HG03457 (cell line): ENCODE data around the gene DYNC1LI2.
"Not testable (repeated sequence)": the region's sequence is repeated elsewhere in the genome, so short reads cannot be mapped to it uniquely, and the experiment has no call there.

Source experiments
- ATAC-seq: cut with Tn5 transposase; IDR thresholded peaks from one replicate; pipeline ENCODE4 v1.9.1; 2021; ENCODE audit warnings: moderate number of reproducible peaks; ENCODE audit not compliant: unreplicated experiment

DYNC1LI2 gene

GRCh38 chr16:66698046-66698445 is 53.4 kb downstream of the DYNC1LI2 start:
- no peak for ATAC-seq

GRCh38 chr16:66696669-66697630 is 54.5 kb downstream of the DYNC1LI2 start, which contains the start of gene CMTM4:
TSS of gene CMTM4 (minus strand) at chr16:66696743. CDS start at chr16:66696525, 218 bp downstream.
- peak; percentile 90 for ATAC-seq

GRCh38 chr16:66695935-66696668 is 55.3 kb downstream of the DYNC1LI2 start:
- peak; percentile 26 for ATAC-seq

- no peak for ATAC-seq
Measured at GRCh38 chr16:66695471-66695934, 55.9 kb downstream of the DYNC1LI2 start.

- ATAC-seq = no peak
Measured at GRCh38 chr16:66693149-66693548, 58.3 kb downstream of the DYNC1LI2 start.

GRCh38 chr16:66692341-66692740 is 59.1 kb downstream of the DYNC1LI2 start:
- no peak for ATAC-seq

- no peak for ATAC-seq
Measured at GRCh38 chr16:66691234-66691633, 60.2 kb downstream of the DYNC1LI2 start.

GRCh38 chr16:66690106-66690847 is 61.1 kb downstream of the DYNC1LI2 start:
- no peak for ATAC-seq

GRCh38 chr16:66689282-66689681 is 62.1 kb downstream of the DYNC1LI2 start:
- no peak for ATAC-seq

- no peak for ATAC-seq
Measured at GRCh38 chr16:66687906-66688625, 63.3 kb downstream of the DYNC1LI2 start.

- not testable (repeated sequence) for ATAC-seq
Measured at GRCh38 chr16:66685501-66686115, 65.8 kb downstream of the DYNC1LI2 start.

GRCh38 chr16:66682271-66682670 is 69.1 kb downstream of the DYNC1LI2 start:
- ATAC-seq = no peak

GRCh38 chr16:66681676-66682075 is 69.7 kb downstream of the DYNC1LI2 start:
- ATAC-seq = no peak

- no peak for ATAC-seq
Measured at GRCh38 chr16:66678337-66678736, 73.1 kb downstream of the DYNC1LI2 start.

- no peak for ATAC-seq
Measured at GRCh38 chr16:66677836-66678235, 73.6 kb downstream of the DYNC1LI2 start.

- no peak for ATAC-seq
Measured at GRCh38 chr16:66677179-66677578, 74.2 kb downstream of the DYNC1LI2 start.

- no peak for ATAC-seq
Measured at GRCh38 chr16:66676599-66676998, 74.8 kb downstream of the DYNC1LI2 start.

GRCh38 chr16:66673691-66674090 is 77.7 kb downstream of the DYNC1LI2 start:
- ATAC-seq = no peak
